Stomach smooth muscle (tissue), 2 donors: ENCODE results near the gene FTL.
"Not testable (repeated sequence)": the region's sequence is repeated elsewhere in the genome, so short reads cannot be mapped to it uniquely, and the experiment has no call there.

Source experiments
- H3K27ac ChIP-seq: one replicate; pipeline ENCODE4 v1.7.0; 2013; ENCODE audit warnings: mild to moderate bottlenecking, low read length, inconsistent platforms
- H3K27me3 ChIP-seq, 2 donors: one replicate each; pipeline ENCODE4 v1.7.0; 2013; ENCODE audit warnings: low read length in 2 of 2; ENCODE audit not compliant: insufficient read depth in 2 of 2, control insufficient read depth in 1 of 2
- H3K36me3 ChIP-seq, 2 donors: one replicate each; pipeline ENCODE4 v1.7.0; 2013; ENCODE audit warnings: low read length in 2 of 2; ENCODE audit not compliant: control insufficient read depth in 2 of 2, insufficient read depth in 2 of 2
- H3K4me1 ChIP-seq: one replicate; pipeline ENCODE4 v1.7.0; 2013; ENCODE audit warnings: low read length; ENCODE audit not compliant: control insufficient read depth, insufficient read depth
- H3K4me3 ChIP-seq, 2 donors: one replicate each; pipeline ENCODE4 v1.7.0; 2013; ENCODE audit warnings: low read length in 2 of 2
- H3K9ac ChIP-seq, 2 donors: one replicate each; pipeline ENCODE4 v1.7.0; 2013; ENCODE audit warnings: low read length in 2 of 2, mild to moderate bottlenecking in 1 of 2
- H3K9me3 ChIP-seq, 2 donors: one replicate each; pipeline ENCODE4 v1.7.0; 2013; ENCODE audit warnings: low read length in 2 of 2; ENCODE audit not compliant: control insufficient read depth in 2 of 2
- donor health status: healthy.
- donor health status: Pancreatic carcinoma.

Gene FTL

GRCh38 chr19:48965040-48965805, at the start of gene FTL:
Gene FTL (plus strand): TSS chr19:48965309. CDS start chr19:48965508, 199 bp downstream.
- peak within 1 kb of the TSS; percentile 93 to 94 for H3K9ac ChIP-seq
- peak within 1 kb of the TSS; percentile 95 to 97 for H3K4me3 ChIP-seq
- H3K36me3 ChIP-seq, result peaks cover 11 to 23% of the 10 kb centered on the region in 2 donors
- peak within 1 kb of the TSS; percentile 86 for H3K27ac ChIP-seq
- peaks cover 35% of the 10 kb centered on the region for H3K4me1 ChIP-seq
- H3K27me3 ChIP-seq, result no peaks in the 10 kb centered on the region
- no peaks in the 10 kb centered on the region for H3K9me3 ChIP-seq

- H3K27ac ChIP-seq, result no peak overlapping the region
- H3K27me3 ChIP-seq, result no peaks in the 10 kb centered on the region
- no peaks in the 10 kb centered on the region for H3K4me1 ChIP-seq
- no peak overlapping the region for H3K9ac ChIP-seq
- no peaks in the 10 kb centered on the region for H3K9me3 ChIP-seq
- peaks cover 42 to 54% of the 10 kb centered on the region in 2 donors for H3K36me3 ChIP-seq
- no peak overlapping the region for H3K4me3 ChIP-seq
Measured at GRCh38 chr19:48915757-48916156, 49.4 kb upstream of the FTL start.

GRCh38 chr19:48918071-48918470, 47.0 kb upstream of the FTL start:
- H3K9ac ChIP-seq, result no peak overlapping the region
- H3K27me3 ChIP-seq, result no peaks in the 10 kb centered on the region
- no peak overlapping the region for H3K4me3 ChIP-seq
- no peaks in the 10 kb centered on the region for H3K9me3 ChIP-seq
- no peak overlapping the region for H3K27ac ChIP-seq
- peaks cover 31 to 46% of the 10 kb centered on the region in 2 donors for H3K36me3 ChIP-seq
- no peaks in the 10 kb centered on the region for H3K4me1 ChIP-seq

GRCh38 chr19:48918801-48919247, 46.3 kb upstream of the FTL start:
- no peaks in the 10 kb centered on the region for H3K9me3 ChIP-seq
- H3K36me3 ChIP-seq, result peaks cover 24 to 41% of the 10 kb centered on the region in 2 donors
- H3K9ac ChIP-seq, result no peak overlapping the region
- no peak overlapping the region for H3K4me3 ChIP-seq
- no peaks in the 10 kb centered on the region for H3K4me1 ChIP-seq
- no peaks in the 10 kb centered on the region for H3K27me3 ChIP-seq
- H3K27ac ChIP-seq, result no peak overlapping the region

GRCh38 chr19:48919271-48919670, 45.8 kb upstream of the FTL start:
- not testable (repeated sequence) for H3K4me3 ChIP-seq, H3K4me1 ChIP-seq, H3K9ac ChIP-seq, H3K9me3 ChIP-seq, H3K27me3 ChIP-seq, H3K27ac ChIP-seq
- H3K36me3 ChIP-seq, result peaks cover 21 to 38% of the 10 kb centered on the region in 2 donors

GRCh38 chr19:48920949-48921348, 44.2 kb upstream of the FTL start:
- H3K27me3 ChIP-seq, result no peaks in the 10 kb centered on the region
- no peak overlapping the region for H3K27ac ChIP-seq
- H3K9me3 ChIP-seq, result no peaks in the 10 kb centered on the region
- H3K4me3 ChIP-seq, result no peak overlapping the region
- H3K9ac ChIP-seq, result no peak overlapping the region
- peaks cover 16 to 31% of the 10 kb centered on the region in 2 donors for H3K36me3 ChIP-seq
- H3K4me1 ChIP-seq, result no peaks in the 10 kb centered on the region

- no peaks in the 10 kb centered on the region for H3K9me3 ChIP-seq
- peaks cover under 1% of the 10 kb centered on the region for H3K4me1 ChIP-seq
- H3K4me3 ChIP-seq, result no peak overlapping the region
- no peak overlapping the region for H3K27ac ChIP-seq
- H3K27me3 ChIP-seq, result no peaks in the 10 kb centered on the region
- peaks cover 16 to 29% of the 10 kb centered on the region in 2 donors for H3K36me3 ChIP-seq
- H3K9ac ChIP-seq, result no peak overlapping the region
Measured at GRCh38 chr19:48921721-48922500, 43.2 kb upstream of the FTL start.

GRCh38 chr19:48922548-48923490, 42.3 kb upstream of the FTL start:
- Histone ChIP-seq H3K9me3 (no peaks in the 10 kb centered on the region), H3K27ac (no peak overlapping the region), H3K9ac (no peak overlapping the region), H3K27me3 (no peaks in the 10 kb centered on the region), H3K36me3 (peaks cover 16 to 28% of the 10 kb centered on the region in 2 donors), H3K4me3 (no peak overlapping the region), H3K4me1 (peaks cover 3% of the 10 kb centered on the region)

- peaks cover 3% of the 10 kb centered on the region for H3K4me1 ChIP-seq
- H3K36me3 ChIP-seq, result peaks cover 8 to 12% of the 10 kb centered on the region in 2 donors
- no peak overlapping the region for H3K4me3 ChIP-seq
- H3K27ac ChIP-seq, result no peak overlapping the region
- H3K9ac ChIP-seq, result no peak overlapping the region
- H3K9me3 ChIP-seq, result no peaks in the 10 kb centered on the region
- H3K27me3 ChIP-seq, result no peaks in the 10 kb centered on the region
Measured at GRCh38 chr19:48925240-48925843, 39.8 kb upstream of the FTL start.

- not testable (repeated sequence) for H3K9me3 ChIP-seq, H3K4me1 ChIP-seq
Measured at GRCh38 chr19:48925890-48926289, 39.2 kb upstream of the FTL start.

More at GRCh38 chr19:48925890-48926289, 39.2 kb upstream of the FTL start:
- H3K9ac ChIP-seq, H3K4me3 ChIP-seq, H3K27me3 ChIP-seq, H3K27ac ChIP-seq: not testable (repeated sequence)
- peaks cover 7 to 10% of the 10 kb centered on the region in 2 donors for H3K36me3 ChIP-seq
